Liver (tissue), 9 donors: ENCODE data around the gene MYO15A. TPM values are rescaled to one million over a fixed set of nuclear protein-coding genes. Genes with fewer than 3 reads are reported as not detected.

Source experiments
- DNase-seq: peaks from one replicate; pipeline ENCODE4 v3.0.0-alpha.2; 2017; ENCODE audit warnings: low spot score
- H3K27ac ChIP-seq, 2 donors: one replicate each; pipeline ENCODE4 v1.7.0; 2013; ENCODE audit warnings: inconsistent platforms in 2 of 2, low read length in 2 of 2, control low read depth in 1 of 2, low read depth in 1 of 2, mild to moderate bottlenecking in 1 of 2
- H3K27me3 ChIP-seq, 4 donors: one replicate each; pipeline versions ENCODE4 v1.6.1 to v1.7.0; 2013; ENCODE audit warnings: low read length in 3 of 4, inconsistent platforms in 1 of 4, mild to moderate bottlenecking in 1 of 4, moderate library complexity in 1 of 4; ENCODE audit not compliant: control insufficient read depth in 4 of 4, insufficient read depth in 4 of 4
- H3K36me3 ChIP-seq, 4 donors: one replicate each; pipeline versions ENCODE4 v1.6.1 to v1.7.0; 2013; ENCODE audit warnings: low read length in 3 of 4, mild to moderate bottlenecking in 3 of 4, low read depth in 1 of 4, moderate library complexity in 1 of 4; ENCODE audit not compliant: control insufficient read depth in 4 of 4, insufficient read depth in 3 of 4
- H3K4me1 ChIP-seq, 4 donors: one replicate each; pipeline versions ENCODE4 v1.6.1 to v1.7.0; 2013; ENCODE audit warnings: low read length in 3 of 4, mild to moderate bottlenecking in 3 of 4, moderate library complexity in 1 of 4; ENCODE audit not compliant: control insufficient read depth in 4 of 4, insufficient read depth in 4 of 4
- H3K4me3 ChIP-seq, 3 donors: one replicate each; pipeline versions ENCODE4 v1.6.1 to v1.7.0; 2013; ENCODE audit warnings: low read length in 3 of 3, control low read depth in 1 of 3, low read depth in 1 of 3, mild to moderate bottlenecking in 1 of 3
- H3K9ac ChIP-seq, 2 donors: one replicate each; pipeline ENCODE4 v1.7.0; 2013; ENCODE audit warnings: low read length in 2 of 2, mild to moderate bottlenecking in 2 of 2, moderate library complexity in 2 of 2, control low read depth in 1 of 2, low read depth in 1 of 2
- H3K9me3 ChIP-seq, 4 donors: one replicate each; pipeline versions ENCODE4 v1.6.1 to v1.7.0; 2013; ENCODE audit warnings: low read length in 3 of 4; ENCODE audit not compliant: control insufficient read depth in 4 of 4
- FOXA1 ChIP-seq: IDR thresholded peaks from 2 replicates; pipeline ENCODE4 v1.6.1; 2016; ENCODE audit warnings: antibody characterized with exemption
- HNF4A ChIP-seq, 2 donors: conservative IDR thresholded peaks; 2 replicates each; pipeline ENCODE4 v1.6.1; 2016; ENCODE audit warnings: antibody characterized with exemption in 2 of 2, mild to moderate bottlenecking in 2 of 2
- HNF4G ChIP-seq: IDR thresholded peaks from 2 replicates; pipeline ENCODE4 v1.6.1; 2016; ENCODE audit warnings: antibody characterized with exemption
- NR2F2 ChIP-seq: IDR thresholded peaks from 2 replicates; pipeline ENCODE4 v1.6.1; 2016; ENCODE audit warnings: antibody characterized with exemption
- RAD21 ChIP-seq, 2 donors: IDR thresholded peaks; 2 replicates each; pipeline ENCODE4 v1.6.1; 2016; ENCODE audit warnings: antibody characterized with exemption in 2 of 2, mild to moderate bottlenecking in 2 of 2
- RXRA ChIP-seq, 2 donors: IDR thresholded peaks; 2 replicates each; pipeline ENCODE4 v1.6.1; 2017 to 2018; ENCODE audit warnings: antibody characterized with exemption in 2 of 2, mild to moderate bottlenecking in 1 of 2
- YY1 ChIP-seq: IDR thresholded peaks from 2 replicates; pipeline ENCODE4 v1.6.1; 2016; ENCODE audit warnings: antibody characterized with exemption, mild to moderate bottlenecking
- WGBS: extraction: QIAGEN DNeasy Blood & Tissue Kit; methylation state at CpG from one replicate; pipeline ENCODE4 v1.1.7; 2013; 5-methylcytosine and 5-hydroxymethylcytosine counted together
- polyA plus RNA-seq, 2 donors: library from polyadenylated mRNA; stranded (reverse) in 1 of 2; unstranded in 1 of 2; fragments of 200-250 nt in 1 of 2; fragments of >200 nt in 1 of 2; fragmentation: Nextera tagmentation in 1 of 2; extraction: Ambion mirVana in 1 of 2; gene quantifications; one replicate each; pipeline versions ENCODE4 v1.2.1 to v1.2.3, GENCODE V29; 2013 to 2015
- total RNA-seq, 2 donors: library from RNA; depleted of rRNA; stranded (reverse); fragments of >200 nt; gene quantifications; one replicate each; pipeline ENCODE4 v1.2.3, GENCODE V29; 2014
- TF ChIP-seq, protein P1 (sequence below): fragments of 150-350 bp; IDR thresholded peaks from 2 replicates; pipeline ENCODE4 v1.5.1; 2017; ENCODE audit warnings: improper control_type of control experiment, low read depth, low read length; ENCODE audit not compliant: missing input control
- TF ChIP-seq, protein P2 (sequence below): IDR thresholded peaks from 2 replicates; pipeline ENCODE4 v1.6.1; 2016; ENCODE audit warnings: antibody characterized with exemption
- TF ChIP-seq, protein P3 (sequence below): IDR thresholded peaks from 2 replicates; pipeline ENCODE4 v1.6.1; 2016; ENCODE audit warnings: antibody characterized with exemption
- donor health status: healthy.
- donor health status: healthy.
- donor health status: healthy.
- donor health status: healthy.
- donor health status: healthy.

The MYO15A gene
- total and polyA plus RNA-seq, 4 donors = 0.15 to 2.9 (median 0.97) TPM

DNA sequence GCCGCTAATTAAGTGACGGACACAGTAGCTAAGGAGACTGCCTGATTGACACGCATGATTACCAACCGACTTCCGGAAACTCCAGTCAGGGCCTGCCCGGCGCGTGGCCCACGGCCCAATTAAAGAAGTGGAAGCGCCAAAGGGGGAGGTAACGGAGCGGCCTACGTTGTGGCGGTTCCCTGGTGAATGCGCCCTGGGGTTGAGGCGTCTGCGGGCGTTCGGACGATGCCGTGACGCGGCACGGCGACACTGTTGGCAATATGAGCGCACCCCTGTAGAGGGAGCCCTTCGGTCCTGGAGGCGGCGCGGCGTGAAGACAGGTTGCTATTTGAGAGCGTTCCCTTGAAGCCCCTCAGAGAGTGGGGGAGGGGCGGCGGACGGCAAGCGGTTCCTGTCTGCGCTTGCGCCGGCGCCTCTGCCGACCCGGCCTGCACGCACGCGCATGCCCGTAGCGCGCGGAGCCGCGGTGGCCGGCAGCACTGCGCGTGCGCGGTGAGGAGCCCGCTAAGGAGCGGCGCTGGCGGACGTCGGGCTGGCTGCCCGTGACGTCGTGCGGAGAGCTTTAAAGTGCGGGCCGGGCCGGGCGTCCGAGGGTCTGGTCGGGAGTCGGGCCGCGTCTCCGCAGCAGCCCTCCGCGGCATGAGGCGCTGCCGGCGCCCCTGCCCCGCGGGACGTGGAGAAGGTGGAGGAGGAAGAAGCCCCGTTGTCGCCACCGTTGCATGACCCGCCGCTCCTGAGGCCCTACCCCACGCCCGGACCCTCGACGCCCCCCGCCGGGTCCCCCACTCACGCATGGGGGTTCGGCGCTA lies 75.0 kb downstream of the MYO15A start, which contains the start of gene ALKBH5 (continued):
- TF ChIP-seq, protein P1, sequence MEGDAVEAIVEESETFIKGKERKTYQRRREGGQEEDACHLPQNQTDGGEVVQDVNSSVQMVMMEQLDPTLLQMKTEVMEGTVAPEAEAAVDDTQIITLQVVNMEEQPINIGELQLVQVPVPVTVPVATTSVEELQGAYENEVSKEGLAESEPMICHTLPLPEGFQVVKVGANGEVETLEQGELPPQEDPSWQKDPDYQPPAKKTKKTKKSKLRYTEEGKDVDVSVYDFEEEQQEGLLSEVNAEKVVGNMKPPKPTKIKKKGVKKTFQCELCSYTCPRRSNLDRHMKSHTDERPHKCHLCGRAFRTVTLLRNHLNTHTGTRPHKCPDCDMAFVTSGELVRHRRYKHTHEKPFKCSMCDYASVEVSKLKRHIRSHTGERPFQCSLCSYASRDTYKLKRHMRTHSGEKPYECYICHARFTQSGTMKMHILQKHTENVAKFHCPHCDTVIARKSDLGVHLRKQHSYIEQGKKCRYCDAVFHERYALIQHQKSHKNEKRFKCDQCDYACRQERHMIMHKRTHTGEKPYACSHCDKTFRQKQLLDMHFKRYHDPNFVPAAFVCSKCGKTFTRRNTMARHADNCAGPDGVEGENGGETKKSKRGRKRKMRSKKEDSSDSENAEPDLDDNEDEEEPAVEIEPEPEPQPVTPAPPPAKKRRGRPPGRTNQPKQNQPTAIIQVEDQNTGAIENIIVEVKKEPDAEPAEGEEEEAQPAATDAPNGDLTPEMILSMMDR = peak; percentile 34

DNA sequence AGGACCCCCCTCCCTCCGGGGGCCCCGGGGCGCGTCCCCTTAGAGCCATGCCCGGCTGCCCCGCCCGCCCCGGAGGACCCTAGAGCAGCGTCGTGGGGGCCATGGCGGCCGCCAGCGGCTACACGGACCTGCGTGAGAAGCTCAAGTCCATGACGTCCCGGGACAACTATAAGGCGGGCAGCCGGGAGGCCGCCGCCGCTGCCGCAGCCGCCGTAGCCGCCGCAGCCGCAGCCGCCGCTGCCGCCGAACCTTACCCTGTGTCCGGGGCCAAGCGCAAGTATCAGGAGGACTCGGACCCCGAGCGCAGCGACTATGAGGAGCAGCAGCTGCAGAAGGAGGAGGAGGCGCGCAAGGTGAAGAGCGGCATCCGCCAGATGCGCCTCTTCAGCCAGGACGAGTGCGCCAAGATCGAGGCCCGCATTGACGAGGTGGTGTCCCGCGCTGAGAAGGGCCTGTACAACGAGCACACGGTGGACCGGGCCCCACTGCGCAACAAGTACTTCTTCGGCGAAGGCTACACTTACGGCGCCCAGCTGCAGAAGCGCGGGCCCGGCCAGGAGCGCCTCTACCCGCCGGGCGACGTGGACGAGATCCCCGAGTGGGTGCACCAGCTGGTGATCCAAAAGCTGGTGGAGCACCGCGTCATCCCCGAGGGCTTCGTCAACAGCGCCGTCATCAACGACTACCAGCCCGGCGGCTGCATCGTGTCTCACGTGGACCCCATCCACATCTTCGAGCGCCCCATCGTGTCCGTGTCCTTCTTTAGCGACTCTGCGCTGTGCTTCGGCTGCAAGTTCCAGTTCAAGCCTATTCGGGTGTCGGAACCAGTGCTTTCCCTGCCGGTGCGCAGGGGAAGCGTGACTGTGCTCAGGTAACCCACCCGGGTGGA lies 75.8 kb downstream of the MYO15A start:
- no peaks in the 10 kb centered on the region for H3K9me3 ChIP-seq
- WGBS = under 1% methylated on average over 92 of the region's 92 CpGs
- no peaks in the 10 kb centered on the region for H3K27me3 ChIP-seq
- TF ChIP-seq RXRA (IDR thresholded peaks at IDR 0.05) (no peak), HNF4G (no peak), YY1 (peak; percentile 7), HNF4A (conservative IDR thresholded peaks at IDR 0.05) (no peak), RAD21 (IDR thresholded peaks at IDR 0.05) (no peak), NR2F2 (no peak), FOXA1 (no peak)
- TF ChIP-seq, protein P2, sequence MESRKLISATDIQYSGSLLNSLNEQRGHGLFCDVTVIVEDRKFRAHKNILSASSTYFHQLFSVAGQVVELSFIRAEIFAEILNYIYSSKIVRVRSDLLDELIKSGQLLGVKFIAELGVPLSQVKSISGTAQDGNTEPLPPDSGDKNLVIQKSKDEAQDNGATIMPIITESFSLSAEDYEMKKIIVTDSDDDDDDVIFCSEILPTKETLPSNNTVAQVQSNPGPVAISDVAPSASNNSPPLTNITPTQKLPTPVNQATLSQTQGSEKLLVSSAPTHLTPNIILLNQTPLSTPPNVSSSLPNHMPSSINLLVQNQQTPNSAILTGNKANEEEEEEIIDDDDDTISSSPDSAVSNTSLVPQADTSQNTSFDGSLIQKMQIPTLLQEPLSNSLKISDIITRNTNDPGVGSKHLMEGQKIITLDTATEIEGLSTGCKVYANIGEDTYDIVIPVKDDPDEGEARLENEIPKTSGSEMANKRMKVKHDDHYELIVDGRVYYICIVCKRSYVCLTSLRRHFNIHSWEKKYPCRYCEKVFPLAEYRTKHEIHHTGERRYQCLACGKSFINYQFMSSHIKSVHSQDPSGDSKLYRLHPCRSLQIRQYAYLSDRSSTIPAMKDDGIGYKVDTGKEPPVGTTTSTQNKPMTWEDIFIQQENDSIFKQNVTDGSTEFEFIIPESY = no peak
- TF ChIP-seq, protein P3, sequence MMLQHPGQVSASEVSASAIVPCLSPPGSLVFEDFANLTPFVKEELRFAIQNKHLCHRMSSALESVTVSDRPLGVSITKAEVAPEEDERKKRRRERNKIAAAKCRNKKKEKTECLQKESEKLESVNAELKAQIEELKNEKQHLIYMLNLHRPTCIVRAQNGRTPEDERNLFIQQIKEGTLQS = no peak
- peak overlapping the region; percentile 70 to 91 (median 85) for H3K4me3 ChIP-seq
- H3K27ac ChIP-seq = peak overlapping the region; percentile 96 to 99
- peaks cover 0 to 8% (median 0%) of the 10 kb centered on the region in 4 donors for H3K36me3 ChIP-seq
- peak; percentile 60 for DNase-seq
- peak overlapping the region; percentile 81 to 84 for H3K9ac ChIP-seq
- H3K4me1 ChIP-seq = peaks cover 18 to 53% (median 47%) of the 10 kb centered on the region in 4 donors

DNA sequence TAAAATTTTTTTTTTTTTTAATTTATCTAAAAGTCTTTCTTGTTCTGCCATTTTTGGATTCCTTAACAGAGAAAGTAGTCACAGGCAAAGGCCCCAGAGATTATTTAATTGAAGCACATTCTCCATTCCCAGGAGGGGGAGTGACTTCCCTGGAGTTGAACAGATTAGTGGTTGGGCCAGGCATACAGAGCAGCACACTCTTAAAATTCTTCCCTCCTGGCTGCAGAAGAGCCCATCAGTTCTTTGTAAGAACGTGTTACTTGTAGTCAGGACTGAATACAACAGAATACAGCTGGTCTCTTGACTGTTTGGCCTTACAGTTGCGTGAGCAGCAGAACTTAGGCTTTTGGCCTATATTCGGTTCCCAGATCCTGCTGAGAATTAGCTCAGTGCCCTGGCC lies 76.8 kb downstream of the MYO15A start:
- WGBS = 14% methylated on average over 3 of the region's 3 CpGs
- Histone ChIP-seq H3K4me3 (peak overlapping the region; percentile 42 to 91 (median 85)), H3K4me1 (peaks cover 24 to 63% (median 56%) of the 10 kb centered on the region in 4 donors), H3K27me3 (no peaks in the 10 kb centered on the region), H3K9me3 (no peaks in the 10 kb centered on the region), H3K27ac (peak overlapping the region; percentile 17 to 58), H3K9ac (peak overlapping the region; percentile 22 to 81), H3K36me3 (peaks cover 0 to 8% (median 0%) of the 10 kb centered on the region in 4 donors)
- DNase-seq = no peak
- TF ChIP-seq HNF4A (conservative IDR thresholded peaks at IDR 0.05) = no peak
